GM23338 (cell line): ENCODE data around the gene C22orf39. TPM values are rescaled to one million over a fixed set of nuclear protein-coding genes. Genes with fewer than 3 reads are reported as not detected.

Source experiments
- ATAC-seq: fragments of 200-7000 bp; cut with Tn5 transposase; 3 replicates; pipeline ENCODE4 v1.9.1; 2020
- DNase-seq: peaks from one replicate; pipeline ENCODE4 v3.0.0-alpha.2; 2015; ENCODE audit warnings: low spot score
- H2AFZ ChIP-seq: fragments of 200-600 bp; sonication (generic); 2 replicates; pipeline ENCODE4 v1.8.0; 2016; ENCODE audit warnings: antibody characterized with exemption, mild to moderate bottlenecking, moderate library complexity
- H3F3A ChIP-seq: fragments of 200-600 bp; sonication (generic); replicated peaks from 2 replicates; pipeline ENCODE4 v1.8.0; 2017; ENCODE audit warnings: antibody characterized with exemption, mixed run types, low read depth
- H3K27ac ChIP-seq: fragments of 200-600 bp; sonication (generic); 2 replicates; pipeline ENCODE4 v1.6.1; 2016; ENCODE audit warnings: low read depth
- H3K27me3 ChIP-seq: fragments of 200-600 bp; sonication (generic); 2 replicates; pipeline ENCODE4 v1.8.0; 2016; ENCODE audit warnings: mild to moderate bottlenecking, mixed run types, moderate library complexity; ENCODE audit not compliant: insufficient read depth
- H3K36me3 ChIP-seq: fragments of 200-600 bp; sonication (generic); 2 replicates; pipeline ENCODE4 v1.8.0; 2016; ENCODE audit warnings: mild to moderate bottlenecking; ENCODE audit not compliant: insufficient read depth
- H3K4me1 ChIP-seq: fragments of 200-600 bp; sonication (generic); 2 replicates; pipeline ENCODE4 v1.8.0; 2016; ENCODE audit warnings: mild to moderate bottlenecking, moderate library complexity; ENCODE audit not compliant: insufficient read depth
- H3K4me2 ChIP-seq: fragments of 200-600 bp; sonication (generic); 2 replicates; pipeline ENCODE4 v1.7.1; 2017; ENCODE audit warnings: mixed run types
- H3K4me3 ChIP-seq: fragments of 200-600 bp; sonication (generic); 2 replicates; pipeline ENCODE4 v1.6.1; 2016; ENCODE audit warnings: mixed run types
- H3K79me2 ChIP-seq: fragments of 200-600 bp; sonication (generic); replicated peaks from 2 replicates; pipeline ENCODE4 v1.8.0; 2017; ENCODE audit warnings: mild to moderate bottlenecking; ENCODE audit not compliant: insufficient read depth
- H3K9me2 ChIP-seq: fragments of 200-600 bp; sonication (generic); 2 replicates; pipeline ENCODE4 v1.8.0; 2017; ENCODE audit not compliant: insufficient read depth
- H4K20me1 ChIP-seq: fragments of 200-600 bp; sonication (generic); replicated peaks from 2 replicates; pipeline ENCODE4 v1.8.0; 2017; ENCODE audit warnings: mild to moderate bottlenecking; ENCODE audit not compliant: insufficient read depth
- H3K27ac Mint-ChIP-seq: 2 replicates; pipeline ENCODE4 v1.8.0; 2020; ENCODE audit warnings: inconsistent platforms, mild to moderate bottlenecking, moderate library complexity, mixed read lengths
- H3K27me3 Mint-ChIP-seq: 3 replicates; pipeline ENCODE4 v1.8.0; 2022; ENCODE audit warnings: low read depth, mild to moderate bottlenecking, moderate library complexity, mixed read lengths, inconsistent platforms; ENCODE audit not compliant: insufficient read depth, poor library complexity
- H3K36me3 Mint-ChIP-seq: 3 replicates; pipeline ENCODE4 v1.8.0; 2021; ENCODE audit warnings: low read depth, mild to moderate bottlenecking, inconsistent platforms, moderate library complexity, mixed read lengths
- H3K4me1 Mint-ChIP-seq: 3 replicates; pipeline ENCODE4 v1.8.0; 2020; ENCODE audit warnings: mild to moderate bottlenecking, inconsistent platforms, mixed read lengths
- H3K4me3 Mint-ChIP-seq: 3 replicates; pipeline ENCODE4 v1.8.0; 2021; ENCODE audit warnings: moderate library complexity, mild to moderate bottlenecking, inconsistent platforms, mixed read lengths
- H3K9me3 Mint-ChIP-seq: 3 replicates; pipeline ENCODE4 v1.8.0; 2020; ENCODE audit warnings: moderate library complexity, mild to moderate bottlenecking, inconsistent platforms, mixed read lengths
- CREB1 ChIP-seq: fragments of 250-450 bp; sonication (Bioruptor Pico); IDR thresholded peaks from 2 replicates; pipeline ENCODE4 v1.5.0; 2020; ENCODE audit warnings: low read depth, mild to moderate bottlenecking, moderate library complexity
- CTCF ChIP-seq, 2 experiments: fragments of 200-600 bp in 1 of 2; sonication (generic) in 1 of 2; conservative IDR thresholded peaks; 2 replicates each; pipeline versions ENCODE4 v1.5.1 to v1.6.1; 2016 to 2017; ENCODE audit warnings: antibody characterized with exemption in 2 of 2, low read depth in 2 of 2, mild to moderate bottlenecking in 2 of 2, moderate library complexity in 1 of 2
- ETS1 ChIP-seq: IDR thresholded peaks from 2 replicates; pipeline ENCODE4 v1.6.1; 2016; ENCODE audit warnings: antibody characterized with exemption
- EZH2 ChIP-seq: fragments of 200-600 bp; sonication (generic); IDR thresholded peaks from one replicate; pipeline ENCODE4 v1.8.0; 2017; ENCODE audit warnings: antibody characterized with exemption, mild to moderate bottlenecking, low read depth; ENCODE audit not compliant: unreplicated experiment
- EZH2phosphoT487 ChIP-seq: fragments of 200-600 bp; sonication (generic); IDR thresholded peaks from one replicate; pipeline ENCODE4 v1.8.1; 2018; ENCODE audit warnings: antibody characterized with exemption; ENCODE audit not compliant: unreplicated experiment
- JUNB ChIP-seq: IDR thresholded peaks from one replicate; pipeline ENCODE4 v1.6.1; 2016; ENCODE audit warnings: antibody characterized with exemption; ENCODE audit not compliant: unreplicated experiment
- NANOG ChIP-seq: IDR thresholded peaks from 2 replicates; pipeline ENCODE4 v1.6.1; 2016; ENCODE audit warnings: antibody characterized with exemption, borderline replicate concordance
- POLR2AphosphoS5 ChIP-seq: IDR thresholded peaks from 2 replicates; pipeline ENCODE4 v1.6.1; 2016; ENCODE audit warnings: antibody characterized with exemption, low read depth
- STAT1 ChIP-seq: IDR thresholded peaks from one replicate; pipeline ENCODE4 v1.6.1; 2016; ENCODE audit warnings: antibody characterized with exemption; ENCODE audit not compliant: unreplicated experiment
- ZNF114 ChIP-seq: fragments of 250-450 bp; sonication (Bioruptor Pico); IDR thresholded peaks from 2 replicates; pipeline ENCODE4 v1.5.0; 2020; ENCODE audit warnings: mild to moderate bottlenecking, moderate library complexity
- ZNF331 ChIP-seq: fragments of 250-450 bp; sonication (Bioruptor Pico); IDR thresholded peaks from 2 replicates; pipeline ENCODE4 v1.5.0; 2020; ENCODE audit warnings: low read depth, mild to moderate bottlenecking, moderate library complexity
- polyA plus RNA-seq: library from polyadenylated mRNA; unstranded; fragments of >200 nt; fragmentation: Nextera tagmentation; extraction: Ambion mirVana; gene quantifications from 2 replicates; pipeline ENCODE4 v1.2.1, GENCODE V29; 2016
- total RNA-seq: library from RNA; depleted of rRNA; stranded (reverse); fragments of >200 nt; shearing (Covaris generic); gene quantifications from 2 replicates; pipeline ENCODE4 v1.2.3, GENCODE V29; 2014
- TF ChIP-seq, protein P1 (sequence below): IDR thresholded peaks from one replicate; pipeline ENCODE4 v1.6.1; 2018; ENCODE audit warnings: antibody characterized with exemption; ENCODE audit not compliant: unreplicated experiment
- TF ChIP-seq, protein P2 (sequence below): fragments of 250-450 bp; sonication (Bioruptor Pico); IDR thresholded peaks from 2 replicates; pipeline ENCODE4 v1.5.0; 2020; ENCODE audit warnings: mild to moderate bottlenecking, moderate library complexity

Gene C22orf39
- total and polyA plus RNA-seq, 2 experiments from 2014 or later: 37.4 to 40.2 TPM

DNA sequence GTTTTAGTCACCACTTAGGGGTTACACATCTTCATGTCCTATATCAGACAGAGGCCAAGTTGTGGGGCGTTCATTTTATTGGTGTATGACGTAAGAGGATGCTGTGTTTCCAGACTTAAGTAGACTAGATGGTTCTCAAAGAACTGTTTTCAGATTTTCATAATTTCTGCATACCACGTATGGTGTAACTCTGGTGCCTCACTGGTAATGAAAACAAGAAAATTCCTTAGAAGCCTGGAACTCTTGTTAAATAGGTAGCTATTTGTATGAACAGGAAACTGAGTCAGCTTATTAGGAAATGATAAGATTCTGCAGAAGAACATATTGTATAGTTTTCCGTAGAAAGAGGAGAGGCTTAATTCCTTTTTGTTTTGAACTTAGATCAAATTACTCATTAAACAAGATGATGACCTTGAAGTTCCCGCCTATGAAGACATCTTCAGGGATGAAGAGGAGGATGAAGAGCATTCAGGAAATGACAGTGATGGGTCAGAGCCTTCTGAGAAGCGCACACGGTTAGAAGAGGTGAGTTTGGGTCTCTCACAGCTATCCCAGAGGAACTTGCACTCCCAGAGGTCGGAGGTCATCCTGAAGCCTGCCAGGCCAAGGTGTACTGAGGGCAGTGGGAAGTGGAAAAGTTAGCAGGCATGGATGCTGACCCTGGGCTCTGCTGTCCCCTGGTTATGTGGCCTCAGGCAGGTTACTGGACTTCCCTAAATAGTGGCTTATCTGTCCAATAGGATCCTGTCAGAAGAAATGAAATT is 36.2 kb upstream of the C22orf39 start:
- Histone ChIP-seq H4K20me1 (peaks cover 19% of the 10 kb centered on the region), H3K27ac (no peak overlapping the region), H3K36me3 (peaks cover 35% of the 10 kb centered on the region), H2AFZ (no peak overlapping the region), H3K79me2 (peaks cover 14% of the 10 kb centered on the region), H3K4me2 (no peak overlapping the region), H3F3A (no peaks in the 10 kb centered on the region), H3K27me3 (no peaks in the 10 kb centered on the region), H3K4me1 (peaks cover 7% of the 10 kb centered on the region), H3K4me3 (no peak overlapping the region), H3K9me2 (no peaks in the 10 kb centered on the region)
- no peak overlapping the region for H3K27ac Mint-ChIP-seq
- no peak for DNase-seq
- H3K4me1 Mint-ChIP-seq: peaks cover 7% of the 10 kb centered on the region; the same call in 2 of the 3 replicates
- H3K9me3 Mint-ChIP-seq: no peaks in the 10 kb centered on the region
- no peak overlapping the region for H3K4me3 Mint-ChIP-seq
- no peak for TF ChIP-seq NANOG
- no peak for TF ChIP-seq CREB1 (CRISPR knock-in tag)
- TF ChIP-seq JUNB: no peak
- TF ChIP-seq, protein P1, sequence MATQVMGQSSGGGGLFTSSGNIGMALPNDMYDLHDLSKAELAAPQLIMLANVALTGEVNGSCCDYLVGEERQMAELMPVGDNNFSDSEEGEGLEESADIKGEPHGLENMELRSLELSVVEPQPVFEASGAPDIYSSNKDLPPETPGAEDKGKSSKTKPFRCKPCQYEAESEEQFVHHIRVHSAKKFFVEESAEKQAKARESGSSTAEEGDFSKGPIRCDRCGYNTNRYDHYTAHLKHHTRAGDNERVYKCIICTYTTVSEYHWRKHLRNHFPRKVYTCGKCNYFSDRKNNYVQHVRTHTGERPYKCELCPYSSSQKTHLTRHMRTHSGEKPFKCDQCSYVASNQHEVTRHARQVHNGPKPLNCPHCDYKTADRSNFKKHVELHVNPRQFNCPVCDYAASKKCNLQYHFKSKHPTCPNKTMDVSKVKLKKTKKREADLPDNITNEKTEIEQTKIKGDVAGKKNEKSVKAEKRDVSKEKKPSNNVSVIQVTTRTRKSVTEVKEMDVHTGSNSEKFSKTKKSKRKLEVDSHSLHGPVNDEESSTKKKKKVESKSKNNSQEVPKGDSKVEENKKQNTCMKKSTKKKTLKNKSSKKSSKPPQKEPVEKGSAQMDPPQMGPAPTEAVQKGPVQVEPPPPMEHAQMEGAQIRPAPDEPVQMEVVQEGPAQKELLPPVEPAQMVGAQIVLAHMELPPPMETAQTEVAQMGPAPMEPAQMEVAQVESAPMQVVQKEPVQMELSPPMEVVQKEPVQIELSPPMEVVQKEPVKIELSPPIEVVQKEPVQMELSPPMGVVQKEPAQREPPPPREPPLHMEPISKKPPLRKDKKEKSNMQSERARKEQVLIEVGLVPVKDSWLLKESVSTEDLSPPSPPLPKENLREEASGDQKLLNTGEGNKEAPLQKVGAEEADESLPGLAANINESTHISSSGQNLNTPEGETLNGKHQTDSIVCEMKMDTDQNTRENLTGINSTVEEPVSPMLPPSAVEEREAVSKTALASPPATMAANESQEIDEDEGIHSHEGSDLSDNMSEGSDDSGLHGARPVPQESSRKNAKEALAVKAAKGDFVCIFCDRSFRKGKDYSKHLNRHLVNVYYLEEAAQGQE: no peak
- TF ChIP-seq EZH2: no peak
- TF ChIP-seq POLR2AphosphoS5: no peak
- TF ChIP-seq, protein P2, sequence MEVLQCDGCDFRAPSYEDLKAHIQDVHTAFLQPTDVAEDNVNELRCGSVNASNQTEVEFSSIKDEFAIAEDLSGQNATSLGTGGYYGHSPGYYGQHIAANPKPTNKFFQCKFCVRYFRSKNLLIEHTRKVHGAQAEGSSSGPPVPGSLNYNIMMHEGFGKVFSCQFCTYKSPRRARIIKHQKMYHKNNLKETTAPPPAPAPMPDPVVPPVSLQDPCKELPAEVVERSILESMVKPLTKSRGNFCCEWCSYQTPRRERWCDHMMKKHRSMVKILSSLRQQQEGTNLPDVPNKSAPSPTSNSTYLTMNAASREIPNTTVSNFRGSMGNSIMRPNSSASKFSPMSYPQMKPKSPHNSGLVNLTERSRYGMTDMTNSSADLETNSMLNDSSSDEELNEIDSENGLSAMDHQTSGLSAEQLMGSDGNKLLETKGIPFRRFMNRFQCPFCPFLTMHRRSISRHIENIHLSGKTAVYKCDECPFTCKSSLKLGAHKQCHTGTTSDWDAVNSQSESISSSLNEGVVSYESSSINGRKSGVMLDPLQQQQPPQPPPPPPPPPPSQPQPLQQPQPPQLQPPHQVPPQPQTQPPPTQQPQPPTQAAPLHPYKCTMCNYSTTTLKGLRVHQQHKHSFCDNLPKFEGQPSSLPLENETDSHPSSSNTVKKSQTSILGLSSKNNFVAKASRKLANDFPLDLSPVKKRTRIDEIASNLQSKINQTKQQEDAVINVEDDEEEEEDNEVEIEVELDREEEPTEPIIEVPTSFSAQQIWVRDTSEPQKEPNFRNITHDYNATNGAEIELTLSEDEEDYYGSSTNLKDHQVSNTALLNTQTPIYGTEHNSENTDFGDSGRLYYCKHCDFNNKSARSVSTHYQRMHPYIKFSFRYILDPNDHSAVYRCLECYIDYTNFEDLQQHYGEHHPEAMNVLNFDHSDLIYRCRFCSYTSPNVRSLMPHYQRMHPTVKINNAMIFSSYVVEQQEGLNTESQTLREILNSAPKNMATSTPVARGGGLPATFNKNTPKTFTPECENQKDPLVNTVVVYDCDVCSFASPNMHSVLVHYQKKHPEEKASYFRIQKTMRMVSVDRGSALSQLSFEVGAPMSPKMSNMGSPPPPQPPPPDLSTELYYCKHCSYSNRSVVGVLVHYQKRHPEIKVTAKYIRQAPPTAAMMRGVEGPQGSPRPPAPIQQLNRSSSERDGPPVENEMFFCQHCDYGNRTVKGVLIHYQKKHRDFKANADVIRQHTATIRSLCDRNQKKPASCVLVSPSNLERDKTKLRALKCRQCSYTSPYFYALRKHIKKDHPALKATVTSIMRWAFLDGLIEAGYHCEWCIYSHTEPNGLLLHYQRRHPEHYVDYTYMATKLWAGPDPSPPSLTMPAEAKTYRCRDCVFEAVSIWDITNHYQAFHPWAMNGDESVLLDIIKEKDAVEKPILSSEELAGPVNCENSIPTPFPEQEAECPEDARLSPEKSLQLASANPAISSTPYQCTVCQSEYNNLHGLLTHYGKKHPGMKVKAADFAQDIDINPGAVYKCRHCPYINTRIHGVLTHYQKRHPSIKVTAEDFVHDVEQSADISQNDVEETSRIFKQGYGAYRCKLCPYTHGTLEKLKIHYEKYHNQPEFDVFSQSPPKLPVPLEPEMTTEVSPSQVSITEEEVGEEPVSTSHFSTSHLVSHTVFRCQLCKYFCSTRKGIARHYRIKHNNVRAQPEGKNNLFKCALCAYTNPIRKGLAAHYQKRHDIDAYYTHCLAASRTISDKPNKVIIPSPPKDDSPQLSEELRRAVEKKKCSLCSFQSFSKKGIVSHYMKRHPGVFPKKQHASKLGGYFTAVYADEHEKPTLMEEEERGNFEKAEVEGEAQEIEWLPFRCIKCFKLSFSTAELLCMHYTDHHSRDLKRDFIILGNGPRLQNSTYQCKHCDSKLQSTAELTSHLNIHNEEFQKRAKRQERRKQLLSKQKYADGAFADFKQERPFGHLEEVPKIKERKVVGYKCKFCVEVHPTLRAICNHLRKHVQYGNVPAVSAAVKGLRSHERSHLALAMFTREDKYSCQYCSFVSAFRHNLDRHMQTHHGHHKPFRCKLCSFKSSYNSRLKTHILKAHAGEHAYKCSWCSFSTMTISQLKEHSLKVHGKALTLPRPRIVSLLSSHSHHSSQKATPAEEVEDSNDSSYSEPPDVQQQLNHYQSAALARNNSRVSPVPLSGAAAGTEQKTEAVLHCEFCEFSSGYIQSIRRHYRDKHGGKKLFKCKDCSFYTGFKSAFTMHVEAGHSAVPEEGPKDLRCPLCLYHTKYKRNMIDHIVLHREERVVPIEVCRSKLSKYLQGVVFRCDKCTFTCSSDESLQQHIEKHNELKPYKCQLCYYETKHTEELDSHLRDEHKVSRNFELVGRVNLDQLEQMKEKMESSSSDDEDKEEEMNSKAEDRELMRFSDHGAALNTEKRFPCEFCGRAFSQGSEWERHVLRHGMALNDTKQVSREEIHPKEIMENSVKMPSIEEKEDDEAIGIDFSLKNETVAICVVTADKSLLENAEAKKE (CRISPR knock-in tag): no peak
- TF ChIP-seq STAT1: no peak
- no peak for TF ChIP-seq CTCF (conservative IDR thresholded peaks at IDR 0.05; ENCODE audit: low read depth in 2 of 2)
- TF ChIP-seq EZH2phosphoT487: no peak
- no peak for TF ChIP-seq ETS1
- TF ChIP-seq ZNF114 (CRISPR knock-in tag): no peak
- no peak for TF ChIP-seq ZNF331 (CRISPR knock-in tag)
- peaks cover 3% of the 10 kb centered on the region for H3K27me3 Mint-ChIP-seq
- peaks cover 45% of the 10 kb centered on the region for H3K36me3 Mint-ChIP-seq
- ATAC-seq: no peak
